RPMI7951 (cell line): ENCODE data around the gene KRTAP10-4. TPM values are rescaled to one million over a fixed set of nuclear protein-coding genes. Genes with fewer than 3 reads are reported as not detected.
"Not testable (repeated sequence)": the region's sequence is repeated elsewhere in the genome, so short reads cannot be mapped to it uniquely, and the experiment has no call there.

Experiments
- DNase-seq: peaks from one replicate; pipeline ENCODE4 v3.0.0-alpha.2; 2012; ENCODE audit warnings: low read depth
- total RNA-seq: library from RNA; depleted of rRNA; stranded (reverse); fragments of >200 nt; shearing (Covaris generic); gene quantifications from 2 replicates; pipeline ENCODE4 v1.2.3, GENCODE V29; 2014

KRTAP10-4 gene
- total RNA-seq, 1 experiment from 2014 or later: not detected

GRCh38 chr21:44556879-44557278 lies 16.6 kb upstream of the KRTAP10-4 start:
- DNase-seq: no peak

DNA sequence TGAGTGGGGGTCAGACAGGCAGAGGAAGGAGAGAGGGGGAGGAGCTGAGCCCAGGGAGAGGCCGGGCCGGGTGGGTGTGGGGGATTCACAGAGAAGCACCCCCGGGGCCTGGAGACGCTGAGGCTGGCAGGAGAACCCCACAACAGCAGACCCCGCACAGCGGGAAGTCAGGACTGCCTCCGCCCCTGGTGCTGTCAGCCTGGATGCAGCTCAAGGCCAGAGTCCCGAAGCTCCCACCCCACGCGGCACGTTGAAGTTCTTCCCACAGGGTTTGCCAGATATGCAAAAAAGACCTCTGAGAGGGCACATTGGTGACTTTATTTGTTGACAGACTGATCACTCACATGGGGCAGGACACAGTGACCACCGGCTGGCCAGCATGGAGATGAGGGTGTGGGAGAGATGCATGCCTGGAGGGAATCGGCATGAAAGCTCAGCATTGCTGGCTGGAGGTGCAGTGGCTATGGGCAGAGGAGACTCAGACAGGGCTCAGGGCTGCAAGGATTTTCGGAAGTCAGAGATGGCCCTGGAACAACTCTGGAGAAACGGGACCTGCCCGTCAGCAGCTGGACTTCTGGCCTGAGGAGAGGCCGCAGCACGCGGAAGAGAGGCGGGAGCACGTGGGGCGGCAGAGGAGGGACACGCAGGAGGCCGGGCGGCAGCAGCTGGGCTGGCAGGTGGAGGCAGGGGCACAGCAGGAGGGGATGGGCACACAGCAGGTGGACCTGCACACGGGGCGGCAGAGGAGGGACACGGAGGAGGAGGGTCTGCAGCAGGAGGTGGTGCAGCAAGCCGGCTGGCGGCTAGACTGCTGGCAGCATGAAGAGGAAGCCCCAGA lies 15.8 kb upstream of the KRTAP10-4 start:
- no peak for DNase-seq

- DNase-seq: not testable (repeated sequence)
These were observed 15.2 kb upstream of the KRTAP10-4 start for GRCh38 chr21:44558329-44558675.

GRCh38 chr21:44558695-44559094 lies 14.8 kb upstream of the KRTAP10-4 start, which contains the start of gene KRTAP10-3:
Gene KRTAP10-3 (minus strand): TSS chr21:44558795. CDS start chr21:44558715, 80 bp downstream.
- DNase-seq: no peak

- DNase-seq: no peak
These were observed 9.4 kb upstream of the KRTAP10-4 start for GRCh38 chr21:44564099-44564498.

- DNase-seq: no peak
These were observed 8.5 kb upstream of the KRTAP10-4 start for GRCh38 chr21:44564886-44565598.

GRCh38 chr21:44566403-44566802 lies 7.1 kb upstream of the KRTAP10-4 start:
- DNase-seq: no peak

DNA sequence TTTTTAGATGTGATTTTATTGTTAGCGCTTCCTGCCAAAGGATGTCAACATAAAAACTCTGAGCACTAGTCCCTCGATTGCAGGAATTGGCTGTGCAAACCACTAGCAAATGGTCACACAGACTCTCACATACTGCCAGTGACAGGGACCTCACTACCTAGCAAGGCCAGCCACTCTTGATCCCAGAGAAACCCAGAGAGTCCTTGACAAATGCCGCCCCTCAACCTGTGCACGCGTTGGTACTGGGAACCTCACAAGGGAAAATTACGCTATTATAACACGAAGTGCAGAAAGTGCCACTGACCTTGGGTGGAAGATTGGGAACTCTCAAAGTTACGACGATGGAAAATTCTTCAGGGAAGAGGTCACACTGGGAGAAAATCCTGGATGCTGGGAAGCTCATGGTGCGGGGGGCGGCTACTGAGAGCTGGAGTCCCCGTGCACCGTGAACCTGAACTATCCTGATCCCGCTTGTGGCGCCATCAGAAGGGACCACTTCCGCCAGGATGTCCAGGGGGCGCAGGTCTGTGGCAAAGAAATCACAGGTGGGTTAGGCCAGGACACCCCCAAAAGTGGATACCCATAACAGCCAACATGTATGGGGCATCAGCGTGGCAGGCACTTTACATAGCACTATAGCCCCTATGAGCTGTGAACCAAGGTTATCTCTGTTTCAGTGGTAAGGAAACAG lies 5.9 kb upstream of the KRTAP10-4 start:
- no peak for DNase-seq

DNA sequence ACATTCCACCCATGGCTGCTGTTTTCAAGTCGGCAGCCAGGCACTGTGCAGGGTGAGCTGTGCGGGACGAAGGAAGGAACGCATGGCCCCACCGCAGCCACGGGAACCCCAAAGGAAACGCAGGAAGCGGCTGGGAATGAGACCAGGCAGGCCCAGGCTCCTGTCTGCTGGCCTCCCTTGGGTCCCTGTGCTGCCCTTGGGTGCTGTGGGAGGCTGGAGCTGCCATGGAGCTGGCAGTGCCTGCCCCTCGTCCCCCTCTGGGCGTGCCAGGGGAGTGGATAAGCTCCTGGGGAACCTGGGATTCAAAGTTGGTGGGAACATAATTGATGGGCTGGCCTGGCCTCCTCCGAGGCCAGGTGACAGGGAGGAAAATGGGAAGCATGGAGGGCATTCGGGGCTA lies 5.3 kb upstream of the KRTAP10-4 start:
- DNase-seq: no peak

- peak; percentile 16 for DNase-seq
These were observed 4.6 kb upstream of the KRTAP10-4 start for GRCh38 chr21:44568667-44569556.

DNA sequence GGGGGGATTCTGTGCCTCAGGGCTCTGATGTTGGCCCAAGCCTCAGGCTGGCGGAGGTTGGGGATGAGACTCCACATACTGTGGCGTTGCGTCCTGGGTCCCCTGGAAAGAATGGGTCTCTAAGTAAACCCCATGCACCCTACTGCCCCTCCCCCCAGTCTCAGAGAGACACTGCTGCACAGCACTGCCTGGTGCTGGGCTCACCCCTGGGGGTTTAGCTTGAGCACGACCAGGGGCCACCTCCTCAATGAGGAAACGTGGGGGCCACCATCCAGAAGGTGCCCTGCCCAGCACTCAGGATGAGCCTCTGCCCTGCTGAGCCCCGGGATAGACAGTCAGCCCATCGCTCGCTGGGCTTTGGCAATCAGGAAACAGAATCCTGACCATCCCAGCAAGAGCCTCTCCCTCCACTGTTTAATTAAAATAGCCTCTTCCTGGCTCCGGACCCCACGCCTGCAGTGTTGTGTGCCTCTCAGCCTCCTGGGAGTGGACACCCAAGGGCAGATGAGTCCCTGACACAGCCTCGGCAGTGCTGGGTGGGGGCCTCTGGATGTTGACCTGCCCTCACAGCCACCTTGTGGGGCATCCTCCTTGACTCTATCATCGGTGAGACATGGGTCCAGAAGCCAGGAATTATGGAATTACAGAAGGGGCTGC lies 3.5 kb upstream of the KRTAP10-4 start:
- DNase-seq: no peak

GRCh38 chr21:44571296-44571695 lies 2.2 kb upstream of the KRTAP10-4 start:
- no peak for DNase-seq

DNA sequence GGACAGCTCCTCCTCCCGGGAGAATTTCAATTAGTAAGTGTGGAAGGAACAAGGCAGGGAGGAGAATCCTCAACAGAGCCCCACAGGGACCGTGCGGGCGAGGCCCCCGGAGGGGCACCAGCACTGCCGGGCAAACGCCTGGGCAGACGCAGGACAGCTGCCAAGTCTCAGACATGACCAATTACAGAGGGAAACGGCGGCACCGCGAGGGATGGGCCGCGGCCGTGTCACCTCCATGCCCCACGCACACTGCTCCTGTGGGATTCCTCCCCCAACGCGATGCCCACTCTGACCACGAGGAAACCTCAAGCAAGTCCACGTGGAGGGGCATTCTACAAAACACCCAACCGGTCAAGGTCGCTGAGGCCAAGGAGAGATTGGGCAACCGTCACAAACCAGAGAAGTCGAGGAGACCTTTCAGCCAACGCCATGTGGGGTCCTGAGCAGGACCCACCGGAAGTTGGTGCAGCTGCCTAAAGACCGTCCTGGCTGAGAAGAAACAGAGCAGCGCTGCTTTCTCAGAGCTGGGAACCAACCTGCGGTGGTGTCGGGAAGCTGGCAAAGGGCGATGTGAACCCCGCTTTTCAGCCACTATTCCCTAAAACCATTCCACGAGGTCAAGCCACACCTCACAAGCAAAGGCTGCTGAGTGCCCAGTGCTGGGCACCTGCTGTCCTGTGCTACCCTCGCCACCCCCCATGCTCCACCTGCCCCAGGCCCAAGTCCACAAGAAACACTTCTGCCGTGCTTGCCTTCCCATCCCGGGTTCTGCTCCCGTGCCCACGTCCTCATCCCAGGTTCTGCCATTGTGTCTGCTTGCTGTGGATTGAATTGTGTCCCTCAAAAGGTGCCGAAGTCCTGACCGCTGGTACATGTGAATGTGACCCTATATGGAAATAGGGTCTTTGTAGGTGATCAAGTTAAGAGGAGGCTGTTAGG lies 1.4 kb upstream of the KRTAP10-4 start:
- no peak for DNase-seq

- DNase-seq: no peak
These were observed 458 bp upstream of the KRTAP10-4 start for GRCh38 chr21:44572959-44573583.

DNA sequence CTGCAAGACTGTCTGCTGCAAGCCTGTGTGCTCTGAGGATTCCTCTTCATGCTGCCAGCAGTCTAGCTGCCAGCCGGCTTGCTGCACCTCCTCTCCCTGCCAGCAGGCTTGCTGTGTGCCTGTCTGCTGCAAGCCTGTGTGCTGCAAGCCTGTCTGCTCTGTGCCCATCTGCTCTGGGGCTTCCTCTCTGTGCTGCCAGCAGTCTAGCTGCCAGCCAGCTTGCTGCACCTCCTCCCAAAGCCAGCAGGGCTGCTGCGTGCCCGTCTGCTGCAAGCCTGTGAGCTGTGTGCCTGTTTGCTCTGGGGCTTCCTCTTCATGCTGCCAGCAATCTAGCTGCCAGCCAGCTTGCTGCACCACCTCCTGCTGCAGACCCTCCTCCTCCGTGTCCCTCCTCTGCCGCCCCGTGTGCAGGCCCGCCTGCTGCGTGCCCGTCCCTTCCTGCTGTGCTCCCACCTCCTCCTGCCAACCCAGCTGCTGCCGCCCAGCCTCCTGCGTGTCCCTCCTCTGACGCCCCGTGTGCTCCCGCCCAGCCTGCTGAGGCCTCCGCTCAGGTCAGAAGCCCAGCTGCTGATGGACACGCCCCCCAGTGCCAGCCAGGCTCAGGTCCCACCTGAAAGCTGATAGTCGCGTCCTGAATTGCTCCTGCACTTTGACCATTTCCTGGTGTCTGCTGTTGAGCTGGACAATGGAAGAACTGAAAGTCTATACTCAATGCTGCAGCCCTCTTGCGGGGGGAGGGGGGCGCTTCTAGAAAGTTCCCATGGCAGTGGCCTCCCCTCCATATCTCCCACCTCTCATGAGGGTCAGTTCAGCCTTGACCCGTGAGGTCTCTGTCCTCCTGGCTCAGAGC lies 1.2 kb downstream of the KRTAP10-4 start:
- no peak for DNase-seq

DNA sequence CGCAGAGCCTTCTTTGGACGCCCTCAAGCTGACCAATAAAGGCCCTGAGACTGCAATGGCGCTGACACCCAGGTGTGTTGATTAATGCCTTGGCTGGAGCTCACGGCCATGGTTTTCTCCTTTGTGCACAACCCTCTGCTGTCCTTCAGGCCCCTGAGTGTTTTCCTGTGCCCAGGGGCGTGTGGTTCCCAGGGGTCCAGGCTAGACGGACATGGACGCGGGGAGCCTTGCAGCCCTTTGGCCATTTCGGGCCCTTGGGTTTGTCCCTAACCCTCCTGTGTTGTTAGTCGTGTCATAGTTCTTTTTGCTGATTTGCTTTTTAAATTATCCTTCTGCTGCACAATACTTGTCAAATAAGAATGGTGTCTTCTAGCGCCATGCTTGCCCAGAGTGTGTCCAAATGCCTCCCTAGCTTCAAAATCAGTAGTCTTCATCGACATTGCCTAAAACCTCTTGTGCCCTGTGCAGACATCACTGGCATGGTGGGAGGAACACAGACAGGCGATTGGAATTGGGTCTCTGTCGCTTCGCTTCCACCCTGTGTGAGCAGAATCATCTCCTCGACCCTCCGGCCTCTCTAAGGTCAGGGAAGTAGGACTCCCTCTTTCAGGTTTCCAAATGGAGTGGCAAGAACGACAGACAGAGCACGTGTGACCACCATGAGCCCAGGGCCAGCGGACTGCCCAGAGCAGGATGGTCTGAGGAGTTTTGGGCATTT lies 1.9 kb downstream of the KRTAP10-4 start:
- DNase-seq: no peak

- DNase-seq: no peak
These were observed 2.5 kb downstream of the KRTAP10-4 start for GRCh38 chr21:44576025-44576420.
